ENCODE measurements around the gene THAP3.

The THAP3 gene

GRCh38 chr1:6673816-6674398 is 49.2 kb downstream of the THAP3 start:
- DNase-seq (ENCODE audit: low read depth in 2 of 2), result no peak

- DNase-seq (ENCODE audit: low read depth in 2 of 2), result no peak
Measured at GRCh38 chr1:6674771-6675170, 50.1 kb downstream of the THAP3 start.

GRCh38 chr1:6675941-6676340 is 51.3 kb downstream of the THAP3 start:
- DNase-seq (ENCODE audit: low read depth in 2 of 2), result no peak
